ENCODE results near the gene CD81. TPM values are rescaled to one million over a fixed set of nuclear protein-coding genes. Genes with fewer than 3 reads are reported as not detected.

CD81 gene
- total RNA-seq, 2 experiments from 2014 or later: 181 to 183 TPM

DNA sequence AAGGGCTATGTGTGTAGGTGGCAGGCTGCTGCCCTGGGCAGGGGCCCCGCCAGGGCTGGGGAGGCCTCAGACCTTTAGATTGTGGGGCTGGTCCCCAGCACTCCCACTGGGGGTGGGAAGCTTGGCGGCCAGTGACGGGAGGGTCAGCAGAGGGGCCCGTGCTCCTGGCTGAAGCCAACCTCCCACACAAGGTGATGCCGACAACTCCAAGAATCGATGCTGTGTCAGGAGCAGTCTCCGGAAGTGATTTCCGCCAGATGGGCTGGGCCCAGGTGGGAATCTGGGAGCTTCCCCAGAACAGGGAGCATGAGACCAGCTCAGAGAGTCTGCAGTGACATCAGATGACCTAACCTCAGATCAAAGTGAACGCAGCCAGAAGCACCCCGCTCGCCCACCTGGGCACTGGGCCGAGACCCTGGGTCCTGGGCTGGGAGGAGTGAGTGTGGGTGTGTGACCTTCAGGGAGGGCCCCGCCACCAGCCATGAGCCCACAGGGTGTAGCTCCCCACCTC lies 59.5 kb downstream of the CD81 start:
- H3K27ac Mint-ChIP-seq: no peak overlapping the region
- H3K27me3 ChIP-seq (ENCODE audit: control insufficient read depth in 1 of 2, insufficient read depth in 2 of 2, low read length in 2 of 2): no peaks in the 10 kb centered on the region
- peaks cover under 1% of the 10 kb centered on the region for H3K4me1 Mint-ChIP-seq (ENCODE audit: low read depth)
- no peaks in the 10 kb centered on the region for H3K27me3 Mint-ChIP-seq
- intact Hi-C loops (cut with DNase I, micrococcal nuclease): no loop called here
- H3K9me3 ChIP-seq (ENCODE audit: control insufficient read depth in 1 of 2, insufficient read depth in 1 of 2, low read length in 2 of 2): peaks cover 0 to 5% of the 10 kb centered on the region in 2 experiments
- H3K4me3 ChIP-seq (ENCODE audit: low read length): no peak overlapping the region
- no peaks in the 10 kb centered on the region for H3K9me3 Mint-ChIP-seq
- DNase-seq: no peak
- TF ChIP-seq, protein P1, sequence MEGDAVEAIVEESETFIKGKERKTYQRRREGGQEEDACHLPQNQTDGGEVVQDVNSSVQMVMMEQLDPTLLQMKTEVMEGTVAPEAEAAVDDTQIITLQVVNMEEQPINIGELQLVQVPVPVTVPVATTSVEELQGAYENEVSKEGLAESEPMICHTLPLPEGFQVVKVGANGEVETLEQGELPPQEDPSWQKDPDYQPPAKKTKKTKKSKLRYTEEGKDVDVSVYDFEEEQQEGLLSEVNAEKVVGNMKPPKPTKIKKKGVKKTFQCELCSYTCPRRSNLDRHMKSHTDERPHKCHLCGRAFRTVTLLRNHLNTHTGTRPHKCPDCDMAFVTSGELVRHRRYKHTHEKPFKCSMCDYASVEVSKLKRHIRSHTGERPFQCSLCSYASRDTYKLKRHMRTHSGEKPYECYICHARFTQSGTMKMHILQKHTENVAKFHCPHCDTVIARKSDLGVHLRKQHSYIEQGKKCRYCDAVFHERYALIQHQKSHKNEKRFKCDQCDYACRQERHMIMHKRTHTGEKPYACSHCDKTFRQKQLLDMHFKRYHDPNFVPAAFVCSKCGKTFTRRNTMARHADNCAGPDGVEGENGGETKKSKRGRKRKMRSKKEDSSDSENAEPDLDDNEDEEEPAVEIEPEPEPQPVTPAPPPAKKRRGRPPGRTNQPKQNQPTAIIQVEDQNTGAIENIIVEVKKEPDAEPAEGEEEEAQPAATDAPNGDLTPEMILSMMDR (IDR thresholded peaks at IDR 0.05): no peak
- ChIA-PET POLR2A (no interaction called here), CTCF (no interaction called here)
- no peak overlapping the region for H3K27ac ChIP-seq (ENCODE audit: low read depth in 1 of 2, low read length in 2 of 2)
- H3K4me1 ChIP-seq (ENCODE audit: insufficient read depth, low read length): peaks cover 3% of the 10 kb centered on the region
- H3K36me3 ChIP-seq (ENCODE audit: insufficient read depth, low read length): no peaks in the 10 kb centered on the region
- no peak overlapping the region for H3K4me3 Mint-ChIP-seq
- ATAC-seq (ENCODE audit: poor library complexity): no peak
- no peaks in the 10 kb centered on the region for H3K36me3 Mint-ChIP-seq (ENCODE audit: low read depth)

DNA sequence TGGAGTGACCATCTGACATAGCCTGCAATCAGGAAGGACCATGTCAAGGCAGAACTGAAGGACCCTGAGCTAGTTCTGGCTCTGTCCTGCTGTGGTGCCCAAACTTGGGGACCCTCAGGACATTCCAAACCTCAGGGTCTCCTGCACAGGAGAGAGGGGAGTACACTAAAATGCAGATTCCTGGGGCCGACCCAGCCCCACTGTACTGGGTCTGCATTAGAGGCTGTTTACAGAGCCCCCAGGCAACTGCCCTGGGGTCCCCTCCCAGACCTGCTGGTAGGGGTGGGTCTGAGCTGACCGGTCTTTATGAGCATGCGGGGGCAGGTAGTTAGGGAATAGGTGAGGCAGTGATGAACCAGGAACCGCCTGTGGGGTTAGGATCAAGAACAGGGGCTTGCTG lies 60.4 kb downstream of the CD81 start:
- Mint-ChIP-seq H3K36me3 (ENCODE audit: low read depth) (no peaks in the 10 kb centered on the region), H3K4me3 (no peak overlapping the region), H3K9me3 (no peaks in the 10 kb centered on the region), H3K27me3 (no peaks in the 10 kb centered on the region), H3K27ac (no peak overlapping the region), H3K4me1 (ENCODE audit: low read depth) (peaks cover 10% of the 10 kb centered on the region)
- ATAC-seq (ENCODE audit: poor library complexity) (no peak), DNase-seq (no peak)
- CTCF ChIA-PET: no interaction called here
- Histone ChIP-seq H3K36me3 (ENCODE audit: insufficient read depth, low read length) (no peaks in the 10 kb centered on the region), H3K4me3 (ENCODE audit: low read length) (no peak overlapping the region), H3K27ac (ENCODE audit: low read depth in 1 of 2, low read length in 2 of 2) (no peak overlapping the region), H3K27me3 (ENCODE audit: control insufficient read depth in 1 of 2, insufficient read depth in 2 of 2, low read length in 2 of 2) (no peaks in the 10 kb centered on the region), H3K9me3 (ENCODE audit: control insufficient read depth in 1 of 2, insufficient read depth in 1 of 2, low read length in 2 of 2) (peaks cover 0 to 5% of the 10 kb centered on the region in 2 experiments), H3K4me1 (ENCODE audit: insufficient read depth, low read length) (peaks cover 7% of the 10 kb centered on the region)
- TF ChIP-seq, protein P1 (IDR thresholded peaks at IDR 0.05): no peak
- POLR2A ChIA-PET: no interaction called here
- intact Hi-C loops (cut with DNase I, micrococcal nuclease): no loop called here

DNA sequence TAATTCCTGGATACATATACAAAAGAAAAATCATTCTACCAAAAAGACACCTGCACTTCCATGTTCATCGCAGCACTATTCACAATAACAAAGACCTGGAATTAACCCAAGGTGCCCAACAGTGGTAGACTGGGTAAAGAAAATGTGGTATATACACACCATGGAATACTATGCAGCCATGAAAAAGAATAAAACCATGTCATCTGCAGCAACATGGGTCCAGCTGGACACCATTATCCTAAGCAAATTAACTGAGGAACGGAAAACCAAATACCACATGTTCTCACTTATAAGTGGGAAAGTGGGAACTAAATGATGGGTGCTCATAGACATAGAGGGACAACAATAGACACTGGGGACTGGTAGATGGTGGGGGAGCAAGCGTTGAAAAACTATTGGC lies 62.7 kb downstream of the CD81 start:
- ChIA-PET POLR2A (no interaction called here), CTCF (no interaction called here)
- Histone ChIP-seq H3K4me3 (ENCODE audit: low read length) (no peak overlapping the region), H3K4me1 (ENCODE audit: insufficient read depth, low read length) (peaks cover 24% of the 10 kb centered on the region), H3K36me3 (ENCODE audit: insufficient read depth, low read length) (no peaks in the 10 kb centered on the region), H3K9me3 (ENCODE audit: control insufficient read depth in 1 of 2, insufficient read depth in 1 of 2, low read length in 2 of 2) (peaks cover 0 to 5% of the 10 kb centered on the region in 2 experiments), H3K27ac (ENCODE audit: low read depth in 1 of 2, low read length in 2 of 2) (no peak overlapping the region), H3K27me3 (ENCODE audit: control insufficient read depth in 1 of 2, insufficient read depth in 2 of 2, low read length in 2 of 2) (no peaks in the 10 kb centered on the region)
- Mint-ChIP-seq H3K9me3 (no peaks in the 10 kb centered on the region), H3K4me3 (peak overlapping the region; percentile 7), H3K36me3 (ENCODE audit: low read depth) (no peaks in the 10 kb centered on the region), H3K4me1 (ENCODE audit: low read depth) (peaks cover 23% of the 10 kb centered on the region), H3K27ac (no peak overlapping the region), H3K27me3 (no peaks in the 10 kb centered on the region)
- TF ChIP-seq, protein P1 (IDR thresholded peaks at IDR 0.05): no peak
- DNase-seq (no peak), ATAC-seq (ENCODE audit: poor library complexity) (no peak)
- intact Hi-C loops (cut with DNase I, micrococcal nuclease): loop anchor here in 1 of 2 experiments (5.0 to 10.0 kb wide), 2 partner anchors 447 to 615 kb away; partner anchors contain the start of genes CARS1 and CDKN1C
